Inflammatory macrophage (primary cell): ENCODE data around the gene SPDEF.
A peak's percentile ranks its signal among the peaks of the same experiment; 100 is the strongest.

Experiments
- DNase-seq, 2 donors: peaks; one replicate each; pipeline ENCODE4 v3.0.0-alpha.2; 2020 to 2022

SPDEF gene

DNA sequence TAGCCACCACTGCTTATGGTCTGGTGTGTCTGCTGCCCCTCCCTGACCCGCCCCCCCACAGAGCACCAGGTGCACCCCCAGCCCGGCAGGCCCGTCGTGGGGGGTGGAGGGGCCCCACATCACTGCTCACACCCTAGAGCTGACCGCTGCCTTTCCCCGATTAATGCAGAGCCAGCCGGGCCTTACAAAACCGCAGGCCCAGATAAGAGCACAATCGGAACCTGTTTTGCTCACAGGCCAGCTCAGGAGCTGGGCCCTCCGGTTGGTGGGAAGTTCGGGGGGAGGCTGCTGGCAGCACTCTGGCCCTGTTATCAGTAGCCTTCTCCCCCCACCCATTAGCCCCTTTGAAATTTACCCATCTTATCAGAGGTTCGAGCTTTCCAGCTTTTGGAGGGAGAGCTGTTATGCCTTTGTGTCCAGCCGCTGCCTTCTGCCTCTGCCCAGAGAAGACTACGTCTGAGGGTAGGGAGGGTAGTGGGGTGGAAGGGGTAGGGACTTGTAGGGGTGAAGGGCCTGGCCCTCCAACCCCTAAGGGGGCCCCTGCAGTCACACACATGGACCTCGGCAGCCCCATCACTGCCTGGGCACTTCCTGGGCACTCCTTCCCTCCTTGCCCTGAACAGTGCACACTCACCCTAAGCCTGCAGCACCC lies 6.9 kb upstream of the SPDEF start:
- no peak for DNase-seq

DNA sequence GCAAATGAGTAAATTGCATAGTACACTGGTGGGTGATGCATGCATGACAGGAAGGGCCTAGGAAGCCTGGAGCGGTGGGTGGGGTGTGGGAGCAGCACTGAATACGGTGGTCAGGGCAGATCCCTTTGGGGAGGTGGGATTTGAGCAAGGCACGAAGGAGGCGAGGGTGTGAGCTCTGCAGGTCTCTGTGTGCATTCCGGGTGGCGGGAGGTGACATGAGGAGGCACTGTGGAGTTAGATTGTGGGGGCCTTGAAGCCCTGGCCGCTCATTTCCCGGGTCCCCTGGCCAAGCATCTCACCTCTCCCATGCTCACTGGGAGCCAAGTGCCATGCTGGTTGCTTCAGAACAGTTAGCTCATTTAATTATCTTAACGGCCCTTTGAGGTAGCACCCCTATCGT lies 6.2 kb upstream of the SPDEF start:
- no peak for DNase-seq

DNA sequence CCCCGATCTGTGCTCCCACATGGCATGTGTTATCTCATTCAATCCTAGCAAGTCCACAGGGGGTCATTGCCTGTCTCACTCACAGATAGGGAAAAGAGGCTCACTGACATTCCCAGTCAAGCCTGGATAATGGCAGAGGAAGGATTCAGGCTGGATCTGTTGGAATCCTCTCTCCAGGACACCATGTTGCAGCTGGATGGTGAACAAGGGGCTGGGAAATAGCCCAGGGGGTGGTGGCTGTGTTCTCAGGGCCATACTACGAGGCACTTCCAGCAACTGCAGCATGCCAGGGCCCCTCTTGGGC lies 5.0 kb upstream of the SPDEF start:
- DNase-seq: no peak

DNA sequence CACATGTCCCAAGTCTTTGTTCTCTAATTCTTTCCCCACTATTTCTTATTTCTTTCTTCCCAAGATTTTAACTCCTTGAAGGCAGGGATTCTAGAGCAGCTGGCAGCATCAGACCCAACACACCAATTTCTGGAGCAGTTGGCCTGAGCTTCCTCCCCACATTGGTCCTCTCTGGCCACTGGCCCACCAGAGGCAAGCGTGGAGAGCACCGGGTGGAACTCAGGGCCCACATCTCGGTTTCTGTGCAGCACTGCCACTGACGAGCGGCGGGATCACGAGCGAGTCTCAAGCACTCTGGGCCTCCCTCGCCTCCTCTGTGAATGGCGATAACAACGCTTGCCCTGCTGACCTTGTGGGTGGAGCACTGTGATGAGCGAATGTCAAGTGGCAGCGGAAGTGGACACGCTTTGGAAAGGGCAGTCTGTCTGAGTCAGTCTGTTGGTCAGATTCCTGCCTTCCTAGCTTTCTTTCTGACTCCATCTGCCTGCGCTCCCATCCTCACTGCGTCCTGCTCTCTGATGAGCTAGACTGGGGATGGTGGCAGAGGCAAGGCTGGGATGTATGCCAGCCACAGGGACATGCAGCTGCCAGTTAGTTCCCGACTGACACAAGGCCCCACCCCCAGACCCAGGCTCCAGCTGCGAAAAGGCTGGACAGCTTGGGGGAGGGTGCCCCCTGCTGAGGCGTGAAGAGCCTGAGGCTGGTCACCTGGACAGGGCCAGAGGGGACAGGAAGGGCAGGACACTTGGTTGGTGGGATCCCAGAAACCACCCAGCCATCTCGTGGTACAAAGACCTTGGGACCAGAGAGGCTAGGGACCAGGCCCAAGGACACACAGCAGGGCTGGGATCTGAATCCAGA lies 4.5 kb upstream of the SPDEF start:
- peak in 1 of 2 donors; percentile 11 for DNase-seq

DNA sequence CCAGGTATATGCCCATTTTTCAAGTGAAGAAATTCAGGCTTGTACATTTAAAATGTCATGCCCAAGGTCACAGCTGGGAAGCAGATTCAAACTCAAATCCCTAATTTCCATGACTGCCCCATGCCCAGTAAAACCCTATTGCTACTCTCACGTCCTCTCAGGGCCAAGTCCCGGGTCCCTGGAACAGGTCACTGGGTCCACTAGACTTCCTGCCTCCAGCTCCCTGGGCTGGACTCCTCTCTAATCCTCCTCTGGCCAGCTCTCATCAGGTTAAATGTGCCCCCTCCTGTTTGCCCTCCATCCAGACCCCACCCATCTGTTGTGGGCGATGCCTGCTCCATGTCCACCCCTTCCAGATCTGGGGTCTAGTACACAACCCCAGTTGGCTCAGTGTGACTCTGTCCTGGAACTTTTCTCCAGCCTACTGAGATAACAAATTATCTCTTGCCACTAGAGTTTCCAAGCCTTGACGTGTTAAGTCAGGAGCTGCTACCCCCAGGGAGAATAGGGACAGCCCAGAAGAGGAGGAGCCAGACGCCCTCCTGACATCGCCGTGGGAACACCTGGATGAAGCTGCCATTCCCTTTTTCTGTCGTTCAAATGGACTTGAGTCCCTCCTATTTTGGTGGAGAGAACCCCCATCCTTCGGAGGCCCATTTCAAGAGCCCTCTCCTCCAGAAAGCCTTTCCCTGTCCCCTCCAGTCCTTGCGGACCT lies 3.7 kb upstream of the SPDEF start:
- no peak for DNase-seq

DNA sequence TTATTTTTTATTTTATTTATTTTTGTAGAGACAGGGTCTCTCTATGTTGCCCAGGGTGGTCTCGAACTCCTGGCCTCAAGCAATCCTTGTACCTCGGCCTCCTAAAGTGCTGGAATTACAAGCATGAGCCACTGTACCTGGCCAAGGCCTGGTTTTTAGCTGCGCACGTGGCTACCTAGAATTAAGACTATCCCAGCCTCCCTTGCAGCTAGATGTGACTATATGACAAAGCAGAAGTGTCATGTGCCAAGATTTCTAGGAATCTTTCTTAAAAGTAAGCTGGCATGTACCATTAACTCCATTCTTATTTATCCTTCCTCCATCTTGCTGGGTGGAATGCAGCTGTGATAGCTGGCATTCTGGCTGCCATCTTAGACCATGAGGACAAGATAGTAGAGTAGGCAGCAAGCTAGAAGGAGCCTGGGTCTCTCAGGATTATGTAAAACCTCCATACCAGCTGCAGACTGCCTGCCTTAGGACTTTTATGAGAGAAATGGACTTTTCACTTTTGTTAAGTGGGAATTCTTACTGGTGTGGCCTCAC lies 2.1 kb upstream of the SPDEF start:
- DNase-seq: no peak

DNA sequence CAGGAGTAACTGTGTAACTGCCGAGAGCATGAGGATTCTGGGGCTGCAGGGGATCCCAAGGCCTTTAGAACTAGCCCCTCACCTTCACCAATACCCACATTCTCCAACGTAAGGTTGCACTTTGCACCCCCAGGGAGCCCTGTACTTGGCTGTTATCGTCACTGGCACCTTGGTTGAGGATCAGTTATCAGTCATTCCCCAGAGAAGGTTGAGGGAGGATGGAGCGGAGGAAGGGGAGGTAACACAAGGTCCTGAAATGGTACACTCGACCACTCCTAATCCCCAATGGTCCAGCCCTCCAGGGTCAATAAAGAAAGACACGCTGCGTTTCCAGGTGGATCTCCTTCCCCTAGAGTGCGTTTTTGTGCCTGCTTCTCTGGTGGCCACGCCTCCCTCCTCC lies 1.1 kb upstream of the SPDEF start:
- DNase-seq: no peak

DNA sequence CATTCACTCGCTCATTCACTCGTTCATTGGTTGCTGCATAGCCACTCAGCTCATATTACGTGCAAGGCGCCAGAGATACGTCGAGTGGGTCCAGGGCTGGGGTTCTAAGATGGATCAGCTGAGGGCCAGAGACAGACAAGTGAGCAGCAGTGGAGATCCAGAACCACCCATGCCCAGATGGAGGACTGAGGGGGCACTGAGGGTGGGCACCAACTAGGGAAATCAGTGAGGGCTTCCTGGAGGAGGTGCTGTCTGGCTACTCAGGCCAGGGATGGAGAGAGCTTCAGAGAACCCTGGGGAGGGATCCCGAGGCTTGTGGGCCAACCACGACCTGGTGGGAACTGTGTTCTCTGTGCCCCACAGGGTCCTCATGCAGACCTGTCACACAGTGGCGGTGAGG lies 364 bp upstream of the SPDEF start:
- no peak for DNase-seq

DNA sequence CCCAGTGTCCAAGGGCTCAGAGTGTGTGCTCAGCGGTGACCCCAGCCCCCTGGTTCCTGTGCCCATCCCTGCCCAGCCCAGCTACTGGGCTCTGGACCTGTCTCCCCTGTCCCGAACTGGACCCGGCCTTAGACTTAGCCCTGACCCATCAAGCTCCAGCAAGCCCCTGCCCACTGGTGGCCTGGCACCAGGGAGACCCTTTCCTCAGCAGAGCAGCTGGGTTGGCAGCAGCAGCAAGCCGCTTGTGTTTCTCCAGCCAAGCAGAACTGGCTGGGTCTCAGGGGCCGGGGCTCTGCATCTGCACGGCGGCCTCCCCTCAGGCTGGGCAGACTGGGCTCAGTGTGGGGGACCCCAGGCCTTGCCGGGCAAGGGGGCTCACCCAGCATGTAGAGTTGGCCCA lies 801 bp downstream of the SPDEF start:
- no peak for DNase-seq

DNA sequence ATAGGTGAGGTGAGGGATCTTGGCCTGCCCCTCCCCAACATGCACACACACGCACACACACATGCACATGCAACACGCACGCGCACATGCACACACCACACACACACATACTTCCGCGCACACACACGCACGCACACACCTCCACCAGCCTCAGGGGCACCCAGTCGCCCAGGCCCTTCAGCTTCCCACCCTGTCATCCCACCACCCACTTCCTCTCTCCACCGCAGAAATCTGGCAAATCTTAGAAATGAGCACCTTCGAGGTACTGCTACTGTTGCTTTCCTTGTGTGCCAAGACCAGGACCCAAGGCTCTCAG lies 1.2 kb downstream of the SPDEF start:
- DNase-seq: no peak

DNA sequence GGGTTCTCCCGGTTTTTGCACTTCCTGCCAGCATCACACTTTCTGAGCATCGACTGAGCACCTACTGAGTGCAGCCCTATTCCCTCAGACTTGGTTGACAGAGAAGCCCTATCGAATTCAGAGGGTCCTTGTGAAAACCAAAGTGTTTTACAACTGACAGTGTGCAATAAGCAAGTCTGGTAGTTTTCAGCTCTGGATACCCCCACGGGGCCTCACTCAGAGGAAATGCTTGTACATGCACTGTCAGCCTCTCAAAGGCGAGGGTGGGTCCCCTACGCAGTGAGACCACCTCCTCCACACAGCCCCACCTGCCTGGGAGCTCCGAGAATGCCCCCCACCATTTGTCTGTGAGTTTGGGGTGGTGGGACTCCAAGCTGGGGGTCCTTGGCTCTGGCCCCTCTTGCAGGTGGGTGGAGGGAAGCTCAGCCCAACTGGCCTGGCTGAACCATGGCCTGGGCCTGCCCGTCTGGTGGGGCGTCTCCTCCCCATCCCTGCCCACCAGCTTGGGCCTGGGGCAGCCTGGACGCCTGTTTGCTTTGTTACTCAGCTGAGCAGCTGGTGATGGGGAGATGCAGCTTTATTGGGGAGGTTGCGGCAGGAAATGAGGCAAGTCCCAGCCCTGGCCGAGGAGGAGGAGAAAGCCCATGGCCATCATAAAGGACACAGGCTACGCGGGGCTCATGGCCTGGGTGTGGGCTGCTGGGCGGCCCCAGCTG lies 1.7 kb downstream of the SPDEF start:
- DNase-seq: no peak

DNA sequence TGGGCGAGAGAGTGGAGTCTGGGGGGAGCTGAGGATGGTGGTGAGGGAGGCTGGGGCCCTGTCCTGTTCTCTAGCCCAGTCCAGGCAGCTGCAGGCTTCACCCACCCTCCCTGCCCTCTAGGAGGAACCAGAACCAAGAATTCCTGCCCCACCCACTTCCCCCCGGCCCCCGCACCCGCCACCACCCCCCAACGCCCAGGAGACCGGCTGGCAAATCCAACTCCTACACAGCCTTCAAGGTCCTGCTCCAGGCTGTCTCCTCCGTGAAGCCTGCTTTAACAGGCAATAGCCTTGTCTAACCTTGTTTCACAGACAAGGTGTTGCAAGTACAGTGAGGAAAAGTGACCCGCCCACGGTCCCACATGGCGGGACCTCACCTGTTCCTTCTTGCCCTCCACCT lies 2.4 kb downstream of the SPDEF start:
- DNase-seq: peak in 1 of 2 donors; percentile 17

DNA sequence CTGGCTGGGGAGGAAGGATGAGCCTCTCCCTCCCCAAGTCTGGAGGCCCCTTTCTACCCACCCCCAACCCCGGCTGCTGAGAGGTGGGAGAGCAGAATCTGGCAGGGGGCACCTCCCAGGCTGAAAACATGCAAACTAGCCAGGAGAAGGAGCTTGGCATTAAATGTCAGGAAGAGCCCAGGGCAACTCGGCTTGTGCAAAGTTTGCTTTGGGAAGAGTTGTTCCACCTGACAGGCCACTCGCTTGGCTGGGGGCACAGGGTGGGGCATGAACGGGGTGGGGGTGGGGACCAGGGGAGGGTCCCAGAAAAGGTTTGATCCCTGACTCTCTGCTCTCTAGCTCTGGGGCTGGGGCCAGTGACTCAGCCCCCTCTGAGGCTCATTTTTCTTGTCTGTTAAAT lies 3.0 kb downstream of the SPDEF start:
- no peak for DNase-seq

DNA sequence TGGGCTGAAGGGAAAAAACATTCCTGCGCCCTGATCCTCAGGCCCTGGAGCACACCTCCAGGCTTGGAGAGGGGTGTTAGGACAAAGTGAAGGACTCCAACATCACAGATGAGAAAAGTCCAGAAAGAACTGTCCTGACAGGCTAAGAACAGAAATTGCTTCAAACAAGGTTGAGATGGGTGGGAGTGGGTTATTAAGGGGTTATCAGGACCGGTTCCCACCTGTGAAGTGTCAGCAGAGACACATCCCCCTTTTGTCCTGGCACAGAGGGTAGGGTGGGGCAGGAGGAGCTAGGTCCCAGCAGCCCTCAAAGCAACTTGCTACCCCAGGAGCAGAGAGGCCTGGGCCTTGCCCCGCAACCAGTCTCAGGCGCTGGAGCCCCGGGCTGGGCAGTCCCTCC lies 3.5 kb downstream of the SPDEF start:
- DNase-seq: no peak

DNA sequence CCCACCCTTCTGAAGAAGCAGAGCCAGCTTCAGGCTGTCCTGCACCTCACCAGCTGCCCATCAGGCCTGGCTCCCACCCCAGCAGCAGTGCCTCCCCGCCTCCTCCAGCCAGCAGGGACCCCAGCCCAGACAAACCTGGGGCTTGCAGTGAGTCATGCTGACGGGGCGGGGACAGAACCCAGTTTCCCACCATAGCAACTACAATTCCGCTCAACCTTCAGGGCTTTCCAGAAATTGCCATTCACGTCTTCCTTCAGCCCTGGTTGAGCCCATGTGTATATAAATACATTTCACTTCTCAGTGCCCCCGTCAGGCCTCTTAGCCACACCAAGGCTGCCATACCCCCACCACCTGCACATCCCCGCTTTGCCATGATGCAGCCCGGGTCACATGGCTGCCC lies 4.4 kb downstream of the SPDEF start:
- no peak for DNase-seq

DNA sequence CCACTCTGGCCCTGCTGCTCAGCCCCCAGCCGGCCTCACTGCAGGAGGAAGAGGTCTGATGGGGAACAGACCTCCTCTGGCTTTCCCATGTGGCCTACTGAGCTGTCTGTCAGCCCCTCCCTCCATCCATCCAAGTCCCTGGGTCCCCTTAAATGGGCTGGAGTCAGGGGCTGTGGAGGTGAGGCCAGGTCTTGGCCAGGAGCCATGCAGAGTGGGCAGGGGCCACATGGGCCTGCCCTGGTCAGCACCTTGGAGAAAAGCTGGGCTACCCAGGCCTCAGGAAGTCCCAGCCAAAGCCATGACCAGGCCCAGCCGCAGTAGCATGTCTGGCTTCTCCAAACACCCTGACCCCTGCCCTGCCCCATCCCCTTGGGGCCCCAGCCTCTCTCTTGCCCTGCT lies 6.3 kb downstream of the SPDEF start:
- no peak for DNase-seq

DNA sequence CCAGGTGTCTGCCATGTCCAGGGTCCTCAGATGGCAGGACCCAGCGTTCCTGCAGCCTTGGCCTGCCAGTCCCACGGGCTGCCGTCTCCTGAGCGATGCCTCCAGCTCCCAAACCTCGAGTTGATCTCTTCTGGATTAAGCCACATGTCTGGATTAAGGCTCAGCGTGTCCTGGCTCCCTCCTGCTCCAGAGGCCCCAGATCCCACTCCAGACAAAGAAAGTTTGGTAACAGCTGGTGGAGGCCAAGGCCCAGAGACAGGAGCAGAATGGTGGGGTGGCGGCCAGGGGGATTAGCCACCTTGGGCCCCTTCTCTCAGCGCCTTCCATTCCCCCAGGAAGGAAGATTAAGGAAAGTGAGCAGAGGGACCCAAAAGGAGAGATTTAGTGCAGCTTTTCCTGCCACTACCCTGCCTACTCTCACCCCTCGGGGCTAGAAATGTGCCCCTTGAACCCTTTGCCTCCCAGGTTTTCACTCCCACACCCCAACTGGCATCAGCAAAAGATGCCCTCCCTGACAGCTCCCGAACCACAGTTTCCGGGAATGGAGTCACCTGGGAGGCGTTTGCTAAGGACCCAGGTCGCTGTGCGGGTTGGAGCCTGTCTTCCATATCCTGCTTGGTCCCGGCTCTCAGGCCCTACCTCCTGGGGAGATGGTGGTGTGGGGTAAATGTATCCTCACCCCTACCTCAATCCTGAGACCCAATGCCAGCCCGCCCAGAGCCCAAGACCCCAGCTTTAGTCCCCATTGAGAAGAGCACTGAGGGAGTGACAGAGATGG lies 6.9 kb downstream of the SPDEF start:
- no peak for DNase-seq

DNA sequence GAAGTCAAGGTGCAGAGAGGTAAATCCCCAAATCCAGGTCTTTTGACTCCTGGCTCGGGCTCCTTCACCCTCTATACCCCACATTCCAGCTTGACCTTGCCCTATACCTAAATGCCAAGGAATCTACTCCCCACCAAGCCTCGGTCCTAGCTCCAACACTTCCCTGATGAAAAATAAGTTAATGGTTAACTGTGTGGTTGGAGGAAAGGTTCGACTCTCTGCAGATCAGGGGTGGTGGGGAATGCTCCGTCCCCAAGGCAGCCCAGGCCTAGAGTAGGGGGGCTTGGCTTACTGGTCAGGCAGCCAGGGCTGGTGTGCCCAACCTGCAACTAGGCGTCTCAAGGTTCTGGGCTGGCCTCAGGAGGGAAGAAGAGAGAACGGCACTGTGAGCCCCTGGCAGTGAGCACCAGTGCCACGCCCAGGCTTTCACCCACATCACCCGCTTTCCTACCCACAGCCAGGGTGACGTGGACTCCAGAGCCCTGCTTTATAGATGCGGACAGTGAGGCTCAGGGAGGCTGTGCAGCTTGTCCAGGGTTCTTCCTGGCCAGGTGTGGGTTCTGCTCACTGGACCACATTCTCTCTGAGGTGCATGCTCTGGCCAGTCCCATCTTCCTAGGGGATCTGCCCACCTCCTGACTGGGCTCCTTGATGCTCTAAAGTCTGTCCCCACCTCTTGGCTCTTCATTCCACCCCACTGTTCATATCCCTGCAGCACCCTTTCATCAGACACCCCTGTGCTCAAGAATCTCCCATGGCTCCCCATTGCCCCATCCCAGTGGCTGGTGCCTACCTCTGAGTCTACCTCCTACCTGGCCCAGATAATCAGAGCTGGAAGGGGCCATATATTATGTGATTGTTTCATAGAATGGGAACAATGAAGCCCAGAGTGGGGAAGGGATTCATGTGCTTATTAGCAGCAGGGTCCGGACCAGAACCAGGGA lies 8.2 kb downstream of the SPDEF start:
- no peak for DNase-seq

DNA sequence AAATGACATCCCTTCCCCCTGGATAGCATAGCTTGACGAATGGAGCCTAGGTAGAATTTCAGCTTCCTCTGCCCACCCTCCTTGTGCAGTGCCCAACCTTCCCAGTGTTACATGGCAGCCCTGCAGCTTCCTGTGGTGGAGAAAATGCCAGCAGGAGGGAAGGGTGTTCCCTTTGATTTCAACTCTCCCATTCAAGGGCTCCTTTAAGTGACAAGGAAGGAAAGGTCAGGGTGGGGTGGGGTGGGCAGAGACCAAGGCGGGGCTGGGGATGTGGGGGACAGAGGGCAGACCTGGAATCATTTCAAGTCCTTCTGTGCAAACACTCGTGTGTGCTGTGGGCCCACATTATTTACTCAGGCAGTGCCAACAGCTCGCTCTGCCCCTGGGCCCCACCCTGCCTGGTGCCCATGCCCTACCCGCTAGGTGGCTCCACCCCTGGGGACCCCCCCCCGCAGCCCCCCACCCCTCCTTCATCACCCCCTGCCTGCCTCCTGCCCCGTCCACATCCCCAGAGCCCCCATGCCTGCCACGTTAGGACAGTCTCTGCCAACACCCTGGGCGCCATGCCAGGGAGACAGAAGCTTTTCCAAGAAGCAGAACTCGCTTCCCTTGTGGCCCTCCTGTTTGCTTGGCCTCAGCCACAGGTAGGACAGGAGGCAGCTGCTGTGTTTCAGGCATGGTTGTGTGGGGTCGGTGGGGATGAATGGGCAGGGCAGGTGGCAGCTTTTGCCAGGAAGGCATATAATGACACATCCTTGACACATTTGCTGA lies 9.4 kb downstream of the SPDEF start:
- no peak for DNase-seq

DNA sequence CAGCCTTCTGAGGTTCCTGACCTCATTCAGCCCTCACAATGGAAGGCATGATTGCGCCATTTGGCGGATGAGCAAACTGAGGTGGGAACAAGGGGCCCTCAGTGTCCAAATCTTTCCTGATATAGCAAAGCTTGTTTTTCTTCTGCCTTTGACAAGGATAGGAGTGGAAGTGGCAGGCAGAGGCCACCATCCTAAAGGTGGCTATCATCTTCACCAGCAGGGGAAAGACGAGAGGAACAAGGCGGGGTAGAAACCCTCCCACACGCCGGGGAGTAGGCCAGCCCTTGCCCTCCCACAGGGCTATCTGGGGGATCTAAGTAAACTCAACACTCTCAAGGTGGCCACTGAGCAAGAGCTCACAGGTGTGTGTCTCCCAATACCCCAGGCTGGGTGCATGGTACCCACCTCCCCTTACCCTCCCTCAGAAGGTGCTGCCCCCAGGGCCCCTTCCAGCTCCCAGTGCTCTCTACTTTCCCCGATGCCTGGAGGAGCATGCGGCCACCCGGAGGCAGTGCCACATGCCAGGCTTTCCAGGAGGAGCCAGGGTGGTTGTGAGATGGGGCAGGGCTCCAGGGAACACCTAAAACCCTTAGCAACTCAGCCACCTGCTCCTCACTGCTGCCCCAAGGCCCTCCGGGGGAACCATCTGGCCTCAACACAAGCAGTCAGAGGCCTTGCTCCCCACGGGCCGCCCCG lies 11.2 kb downstream of the SPDEF start:
- no peak for DNase-seq
